ENCODE measurements around the gene THAP2. TPM values are rescaled to one million over a fixed set of nuclear protein-coding genes. Genes with fewer than 3 reads are reported as not detected.
"Not testable (repeated sequence)": the region's sequence is repeated elsewhere in the genome, so short reads cannot be mapped to it uniquely, and the experiment has no call there.

THAP2 gene
- total RNA-seq, 1 experiment from 2014 or later, result 2.7 TPM

- H3K27me3 ChIP-seq (replicated peaks; ENCODE audit: control insufficient read depth, insufficient read depth, low read length), result no peaks in the 10 kb centered on the region
- H3K4me1 Mint-ChIP-seq (ENCODE audit: low read depth, unreplicated experiment), result no peaks in the 10 kb centered on the region
- no peak overlapping the region for H3K4me3 ChIP-seq (ENCODE audit: low read depth, low read length)
- intact Hi-C loops (cut with micrococcal nuclease; ENCODE audit: unreplicated experiment), result no loop called here
- H3K9me3 Mint-ChIP-seq (ENCODE audit: unreplicated experiment), result no peaks in the 10 kb centered on the region
- ChIA-PET CTCF (no interaction called here), POLR2A (no interaction called here)
- H3K4me3 Mint-ChIP-seq (ENCODE audit: unreplicated experiment), result no peak overlapping the region
- H3K27ac Mint-ChIP-seq (ENCODE audit: unreplicated experiment), result no peak overlapping the region
- H3K36me3 Mint-ChIP-seq (ENCODE audit: insufficient read depth, unreplicated experiment), result no peaks in the 10 kb centered on the region
- no peaks in the 10 kb centered on the region for H3K36me3 ChIP-seq (ENCODE audit: control insufficient read depth, insufficient read depth, low read length)
- H3K4me1 ChIP-seq, result no peaks in the 10 kb centered on the region
- no peaks in the 10 kb centered on the region for H3K9me3 ChIP-seq
- DNase-seq, result no peak
- no peaks in the 10 kb centered on the region for H3K27me3 Mint-ChIP-seq (ENCODE audit: insufficient read depth, unreplicated experiment)
- BruUV-seq (replicated peaks), result no TSS peak
- TF ChIP-seq, protein P1, sequence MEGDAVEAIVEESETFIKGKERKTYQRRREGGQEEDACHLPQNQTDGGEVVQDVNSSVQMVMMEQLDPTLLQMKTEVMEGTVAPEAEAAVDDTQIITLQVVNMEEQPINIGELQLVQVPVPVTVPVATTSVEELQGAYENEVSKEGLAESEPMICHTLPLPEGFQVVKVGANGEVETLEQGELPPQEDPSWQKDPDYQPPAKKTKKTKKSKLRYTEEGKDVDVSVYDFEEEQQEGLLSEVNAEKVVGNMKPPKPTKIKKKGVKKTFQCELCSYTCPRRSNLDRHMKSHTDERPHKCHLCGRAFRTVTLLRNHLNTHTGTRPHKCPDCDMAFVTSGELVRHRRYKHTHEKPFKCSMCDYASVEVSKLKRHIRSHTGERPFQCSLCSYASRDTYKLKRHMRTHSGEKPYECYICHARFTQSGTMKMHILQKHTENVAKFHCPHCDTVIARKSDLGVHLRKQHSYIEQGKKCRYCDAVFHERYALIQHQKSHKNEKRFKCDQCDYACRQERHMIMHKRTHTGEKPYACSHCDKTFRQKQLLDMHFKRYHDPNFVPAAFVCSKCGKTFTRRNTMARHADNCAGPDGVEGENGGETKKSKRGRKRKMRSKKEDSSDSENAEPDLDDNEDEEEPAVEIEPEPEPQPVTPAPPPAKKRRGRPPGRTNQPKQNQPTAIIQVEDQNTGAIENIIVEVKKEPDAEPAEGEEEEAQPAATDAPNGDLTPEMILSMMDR (IDR thresholded peaks at IDR 0.05; ENCODE audit: insufficient read depth in 1 of 2, low read depth in 1 of 2, low read length in 1 of 2, severe bottlenecking in 1 of 2, unreplicated experiment in 1 of 2), result no peak
Measured at GRCh38 chr12:71688961-71689570, 25.0 kb downstream of the THAP2 start.

- no peak for DNase-seq
- no TSS peak for BruUV-seq (replicated peaks)
- H3K4me3 ChIP-seq (ENCODE audit: low read depth, low read length), result no peak overlapping the region
- ChIA-PET POLR2A (no interaction called here), CTCF (no interaction called here)
- Mint-ChIP-seq H3K4me1 (ENCODE audit: low read depth, unreplicated experiment) (no peaks in the 10 kb centered on the region), H3K27me3 (ENCODE audit: insufficient read depth, unreplicated experiment) (no peaks in the 10 kb centered on the region), H3K4me3 (ENCODE audit: unreplicated experiment) (no peak overlapping the region), H3K27ac (ENCODE audit: unreplicated experiment) (no peak overlapping the region), H3K9me3 (ENCODE audit: unreplicated experiment) (no peaks in the 10 kb centered on the region), H3K36me3 (ENCODE audit: insufficient read depth, unreplicated experiment) (no peaks in the 10 kb centered on the region)
- no peaks in the 10 kb centered on the region; the same call in 1 of the 2 replicates for H3K36me3 ChIP-seq (ENCODE audit: control insufficient read depth, insufficient read depth, low read length)
- intact Hi-C loops (cut with micrococcal nuclease; ENCODE audit: unreplicated experiment), result no loop called here
- no peaks in the 10 kb centered on the region for H3K9me3 ChIP-seq
- TF ChIP-seq, protein P1 (IDR thresholded peaks at IDR 0.05; ENCODE audit: insufficient read depth in 1 of 2, low read depth in 1 of 2, low read length in 1 of 2, severe bottlenecking in 1 of 2, unreplicated experiment in 1 of 2), result no peak
- no peaks in the 10 kb centered on the region for H3K27me3 ChIP-seq (replicated peaks; ENCODE audit: control insufficient read depth, insufficient read depth, low read length)
- H3K4me1 ChIP-seq, result no peaks in the 10 kb centered on the region
Measured at GRCh38 chr12:71691504-71692129, 27.5 kb downstream of the THAP2 start.

DNA sequence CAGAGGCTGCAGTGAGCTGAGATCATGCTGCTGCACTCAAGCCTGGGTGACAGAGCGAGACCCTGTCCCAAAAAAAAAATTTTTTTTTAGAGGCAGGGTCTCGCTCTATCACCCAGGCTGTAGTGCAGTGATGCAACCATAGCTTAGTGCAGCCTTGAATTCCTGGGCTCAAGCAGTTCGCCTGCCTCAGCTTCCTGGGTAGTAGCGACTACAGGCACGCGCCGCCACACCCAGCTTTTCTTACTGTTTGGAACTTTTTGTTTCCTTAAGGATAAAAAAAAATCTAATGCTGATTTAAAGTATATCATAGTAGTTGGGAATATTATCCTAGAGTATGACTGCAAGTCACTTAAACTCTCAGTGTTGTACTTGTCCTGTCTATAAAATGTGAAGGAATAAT, 29.0 kb downstream of the THAP2 start:
- Histone ChIP-seq H3K36me3 (ENCODE audit: control insufficient read depth, insufficient read depth, low read length) (no peaks in the 10 kb centered on the region; the same call in 1 of the 2 replicates), H3K27me3 (replicated peaks; ENCODE audit: control insufficient read depth, insufficient read depth, low read length) (no peaks in the 10 kb centered on the region), H3K4me3 (ENCODE audit: low read depth, low read length) (no peak overlapping the region), H3K9me3 (no peaks in the 10 kb centered on the region), H3K4me1 (no peaks in the 10 kb centered on the region)
- Mint-ChIP-seq H3K4me1 (ENCODE audit: low read depth, unreplicated experiment) (no peaks in the 10 kb centered on the region), H3K9me3 (ENCODE audit: unreplicated experiment) (no peaks in the 10 kb centered on the region), H3K27me3 (ENCODE audit: insufficient read depth, unreplicated experiment) (no peaks in the 10 kb centered on the region), H3K27ac (ENCODE audit: unreplicated experiment) (no peak overlapping the region), H3K36me3 (ENCODE audit: insufficient read depth, unreplicated experiment) (no peaks in the 10 kb centered on the region), H3K4me3 (ENCODE audit: unreplicated experiment) (no peak overlapping the region)
- ChIA-PET CTCF (no interaction called here), POLR2A (no interaction called here)
- no peak for DNase-seq
- TF ChIP-seq, protein P1 (IDR thresholded peaks at IDR 0.05; ENCODE audit: insufficient read depth in 1 of 2, low read depth in 1 of 2, low read length in 1 of 2, severe bottlenecking in 1 of 2, unreplicated experiment in 1 of 2), result no peak
- no TSS peak for BruUV-seq (replicated peaks)
- intact Hi-C loops (cut with micrococcal nuclease; ENCODE audit: unreplicated experiment), result no loop called here

DNA sequence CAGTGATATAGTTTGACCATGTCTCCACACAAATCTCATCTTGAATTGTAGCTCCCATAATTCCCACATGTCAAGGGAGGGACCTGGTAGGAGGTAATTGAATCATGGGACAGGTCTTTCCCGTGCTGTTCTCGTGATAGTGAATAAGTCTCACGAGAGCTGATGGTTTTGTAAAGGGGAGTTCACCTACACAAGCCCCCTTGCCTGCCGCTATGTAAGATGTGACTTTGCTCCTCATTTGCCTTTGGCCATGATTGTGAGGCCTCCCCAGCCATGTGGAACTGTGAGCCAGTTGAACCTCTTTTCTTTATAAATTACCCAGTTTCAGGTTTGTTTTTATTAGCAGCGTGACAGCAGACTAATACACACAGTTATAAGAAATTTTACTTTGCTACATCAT, 29.6 kb downstream of the THAP2 start:
- H3K27me3 ChIP-seq (replicated peaks; ENCODE audit: control insufficient read depth, insufficient read depth, low read length); H3K9me3 Mint-ChIP-seq (ENCODE audit: unreplicated experiment); H3K4me1 ChIP-seq; POLR2A ChIA-PET; H3K36me3 Mint-ChIP-seq (ENCODE audit: insufficient read depth, unreplicated experiment); CTCF ChIA-PET; H3K27me3 Mint-ChIP-seq (ENCODE audit: insufficient read depth, unreplicated experiment); H3K9me3 ChIP-seq; H3K4me1 Mint-ChIP-seq (ENCODE audit: low read depth, unreplicated experiment); BruUV-seq (replicated peaks); H3K27ac Mint-ChIP-seq (ENCODE audit: unreplicated experiment); H3K4me3 ChIP-seq (ENCODE audit: low read depth, low read length); intact Hi-C loops (cut with micrococcal nuclease; ENCODE audit: unreplicated experiment); H3K4me3 Mint-ChIP-seq (ENCODE audit: unreplicated experiment); DNase-seq; H3K36me3 ChIP-seq (ENCODE audit: control insufficient read depth, insufficient read depth, low read length): not testable (repeated sequence)
